Astrocyte (in vitro differentiated cells and primary cell): ENCODE results near the gene MYO16. TPM values are rescaled to one million over a fixed set of nuclear protein-coding genes. Genes with fewer than 3 reads are reported as not detected.

Experiments used
- DNase-seq: peaks from one replicate; pipeline ENCODE4 v3.0.0-alpha.2; 2010; ENCODE audit warnings: low read depth
- FAIRE-seq: peaks from 2 replicates; lab custom pipeline; 2011; peaks lifted over from hg19 to GRCh38; lab: Jason Lieb, UNC
- H2AFZ ChIP-seq: 2 replicates; pipeline ENCODE4 v1.6.0; 2012; ENCODE audit warnings: low read depth, low read length, inconsistent platforms
- H3K27ac ChIP-seq: 2 replicates; pipeline ENCODE4 v1.5.1; 2011; ENCODE audit warnings: low read depth, low read length, inconsistent platforms
- H3K27me3 ChIP-seq: 2 replicates; pipeline ENCODE4 v1.6.0; 2011; ENCODE audit warnings: low read length, inconsistent platforms; ENCODE audit not compliant: insufficient read depth
- H3K36me3 ChIP-seq: 2 replicates; pipeline ENCODE4 v1.5.1; 2011; ENCODE audit warnings: low read length, inconsistent platforms; ENCODE audit not compliant: insufficient read depth
- H3K4me1 ChIP-seq: 2 replicates; pipeline ENCODE4 v1.5.1; 2011; ENCODE audit warnings: low read length, inconsistent platforms; ENCODE audit not compliant: insufficient read depth
- H3K4me2 ChIP-seq: 2 replicates; pipeline ENCODE4 v1.6.0; 2012; ENCODE audit warnings: low read length, inconsistent platforms
- H3K4me3 ChIP-seq: 2 replicates; pipeline ENCODE4 v1.5.1; 2011; ENCODE audit warnings: low read depth, mild to moderate bottlenecking, low read length, inconsistent platforms; ENCODE audit not compliant: insufficient read depth
- H3K79me2 ChIP-seq: 2 replicates; pipeline ENCODE4 v1.6.0; 2012; ENCODE audit warnings: mild to moderate bottlenecking, low read length, inconsistent platforms; ENCODE audit not compliant: insufficient read depth
- H3K9ac ChIP-seq: 2 replicates; pipeline ENCODE4 v1.6.0; 2012; ENCODE audit warnings: mild to moderate bottlenecking, low read length, inconsistent platforms
- H3K9me3 ChIP-seq: 2 replicates; pipeline ENCODE4 v1.5.1; 2012; ENCODE audit warnings: low read depth, mild to moderate bottlenecking, low read length, inconsistent platforms; ENCODE audit not compliant: insufficient read depth
- H4K20me1 ChIP-seq: 2 replicates; pipeline ENCODE4 v1.6.0; 2012; ENCODE audit warnings: low read length, inconsistent platforms; ENCODE audit not compliant: insufficient read depth
- H3K27ac Mint-ChIP-seq: one replicate; pipeline ENCODE4 v1.8.0; 2021; ENCODE audit warnings: mild to moderate bottlenecking, mixed read lengths; ENCODE audit not compliant: unreplicated experiment
- H3K27me3 Mint-ChIP-seq: one replicate; pipeline ENCODE4 v1.8.0; 2021; ENCODE audit warnings: low read depth, mixed read lengths; ENCODE audit not compliant: unreplicated experiment
- H3K36me3 Mint-ChIP-seq: one replicate; pipeline ENCODE4 v1.8.0; 2021; ENCODE audit warnings: low read depth, mixed read lengths; ENCODE audit not compliant: unreplicated experiment
- H3K4me1 Mint-ChIP-seq: one replicate; pipeline ENCODE4 v1.8.0; 2021; ENCODE audit warnings: low read depth, mixed read lengths; ENCODE audit not compliant: unreplicated experiment
- H3K4me3 Mint-ChIP-seq: one replicate; pipeline ENCODE4 v1.8.0; 2021; ENCODE audit warnings: mild to moderate bottlenecking, moderate library complexity, mixed read lengths; ENCODE audit not compliant: unreplicated experiment
- H3K9me3 Mint-ChIP-seq: one replicate; pipeline ENCODE4 v1.8.0; 2021; ENCODE audit warnings: mild to moderate bottlenecking, mixed read lengths; ENCODE audit not compliant: unreplicated experiment
- EZH2 ChIP-seq: IDR thresholded peaks from 2 replicates; pipeline ENCODE4 v1.6.1; 2012; ENCODE audit warnings: mild to moderate bottlenecking, low read length, inconsistent platforms; ENCODE audit not compliant: insufficient read depth
- total RNA-seq: library from RNA; stranded (reverse); gene quantifications from 2 replicates; pipeline ENCODE4 v1.2.1, GENCODE V29; 2021
- TF ChIP-seq, protein P1 (sequence below): IDR thresholded peaks from 2 replicates; pipeline ENCODE4 v1.5.1; 2011; ENCODE audit warnings: low read depth, mild to moderate bottlenecking, inconsistent platforms, low read length, moderate library complexity; ENCODE audit not compliant: insufficient read depth

Gene MYO16
- total RNA-seq, 1 donor from 2014 or later, result 0.14 TPM

- FAIRE-seq, result no peak
- Mint-ChIP-seq H3K4me1 (no peaks in the 10 kb centered on the region), H3K4me3 (no peak overlapping the region), H3K27ac (no peak overlapping the region), H3K9me3 (peaks cover 5% of the 10 kb centered on the region), H3K27me3 (peaks cover 5% of the 10 kb centered on the region), H3K36me3 (peaks cover 3% of the 10 kb centered on the region)
- Histone ChIP-seq H3K4me2 (no peak overlapping the region), H3K9ac (no peak overlapping the region), H3K9me3 (no peaks in the 10 kb centered on the region), H3K4me1 (no peaks in the 10 kb centered on the region), H3K79me2 (no peaks in the 10 kb centered on the region), H3K4me3 (no peak overlapping the region), H4K20me1 (no peaks in the 10 kb centered on the region), H2AFZ (no peak overlapping the region), H3K36me3 (no peaks in the 10 kb centered on the region), H3K27me3 (peaks cover 2% of the 10 kb centered on the region), H3K27ac (no peak overlapping the region)
- no peak for DNase-seq
- no peak for TF ChIP-seq EZH2
- TF ChIP-seq, protein P1, sequence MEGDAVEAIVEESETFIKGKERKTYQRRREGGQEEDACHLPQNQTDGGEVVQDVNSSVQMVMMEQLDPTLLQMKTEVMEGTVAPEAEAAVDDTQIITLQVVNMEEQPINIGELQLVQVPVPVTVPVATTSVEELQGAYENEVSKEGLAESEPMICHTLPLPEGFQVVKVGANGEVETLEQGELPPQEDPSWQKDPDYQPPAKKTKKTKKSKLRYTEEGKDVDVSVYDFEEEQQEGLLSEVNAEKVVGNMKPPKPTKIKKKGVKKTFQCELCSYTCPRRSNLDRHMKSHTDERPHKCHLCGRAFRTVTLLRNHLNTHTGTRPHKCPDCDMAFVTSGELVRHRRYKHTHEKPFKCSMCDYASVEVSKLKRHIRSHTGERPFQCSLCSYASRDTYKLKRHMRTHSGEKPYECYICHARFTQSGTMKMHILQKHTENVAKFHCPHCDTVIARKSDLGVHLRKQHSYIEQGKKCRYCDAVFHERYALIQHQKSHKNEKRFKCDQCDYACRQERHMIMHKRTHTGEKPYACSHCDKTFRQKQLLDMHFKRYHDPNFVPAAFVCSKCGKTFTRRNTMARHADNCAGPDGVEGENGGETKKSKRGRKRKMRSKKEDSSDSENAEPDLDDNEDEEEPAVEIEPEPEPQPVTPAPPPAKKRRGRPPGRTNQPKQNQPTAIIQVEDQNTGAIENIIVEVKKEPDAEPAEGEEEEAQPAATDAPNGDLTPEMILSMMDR, result no peak
Observed at GRCh38 chr13:108927615-108928014, 298.2 kb downstream of the MYO16 start.

DNA sequence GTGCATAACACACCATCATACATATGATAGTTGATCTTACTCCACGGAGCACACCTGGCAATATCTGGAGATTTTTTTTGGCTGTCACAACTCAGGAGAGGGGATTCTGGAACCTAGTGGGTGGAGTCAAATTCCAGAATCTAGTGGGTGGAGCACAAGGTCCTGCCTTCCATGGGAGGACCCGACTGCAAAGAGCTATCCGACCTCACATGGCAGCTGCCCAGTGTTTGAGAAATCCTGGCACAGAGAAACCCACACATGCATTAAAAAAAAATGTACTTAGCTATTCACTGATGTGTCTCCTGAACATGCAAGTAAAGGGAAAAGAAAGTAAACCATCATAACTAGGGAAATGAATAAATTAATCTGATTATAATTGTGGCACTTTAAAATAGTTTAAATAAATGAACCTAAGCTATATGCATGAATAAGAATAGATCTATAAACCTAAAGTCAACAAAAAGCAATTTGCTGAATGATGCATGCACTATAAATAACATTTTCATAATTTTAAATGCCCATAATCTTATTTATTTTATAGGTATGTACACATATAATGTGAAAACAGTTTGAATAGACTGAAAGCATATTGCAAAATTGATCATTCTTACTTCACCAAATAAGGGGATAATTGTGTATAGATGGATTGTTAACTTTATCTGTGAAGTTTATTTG, 300.3 kb downstream of the MYO16 start:
- Mint-ChIP-seq H3K4me1 (no peaks in the 10 kb centered on the region), H3K27me3 (no peaks in the 10 kb centered on the region), H3K4me3 (no peak overlapping the region), H3K36me3 (peaks cover 3% of the 10 kb centered on the region), H3K9me3 (peaks cover 5% of the 10 kb centered on the region), H3K27ac (no peak overlapping the region)
- Histone ChIP-seq H3K36me3 (no peaks in the 10 kb centered on the region), H3K9me3 (no peaks in the 10 kb centered on the region), H3K4me3 (no peak overlapping the region), H3K79me2 (no peaks in the 10 kb centered on the region), H3K9ac (no peak overlapping the region), H3K27me3 (peaks cover 2% of the 10 kb centered on the region), H4K20me1 (no peaks in the 10 kb centered on the region), H3K27ac (no peak overlapping the region), H2AFZ (no peak overlapping the region), H3K4me2 (no peak overlapping the region), H3K4me1 (no peaks in the 10 kb centered on the region)
- DNase-seq (no peak), FAIRE-seq (no peak)
- no peak for TF ChIP-seq EZH2
- TF ChIP-seq, protein P1, result no peak

DNA sequence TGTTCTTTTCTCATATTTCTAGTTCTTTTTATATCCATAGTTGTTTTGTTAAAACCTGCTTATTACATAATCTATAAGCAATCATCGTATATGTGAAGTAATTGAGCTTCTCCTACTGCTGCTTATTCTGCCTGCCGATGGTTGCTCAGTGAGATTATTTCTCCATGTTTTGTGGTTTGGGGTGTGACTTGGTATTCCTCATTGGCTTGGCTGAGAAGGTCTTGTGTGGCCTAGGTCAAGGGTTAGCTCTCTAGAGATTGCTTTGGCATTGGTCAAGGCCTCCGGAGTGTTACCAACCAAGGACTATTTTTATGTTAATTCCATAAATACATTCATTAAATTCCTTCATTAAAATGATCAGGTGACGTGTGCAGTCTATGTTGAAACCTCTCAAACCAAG, 302.8 kb downstream of the MYO16 start:
- DNase-seq (no peak), FAIRE-seq (no peak)
- Histone ChIP-seq H3K9me3 (no peaks in the 10 kb centered on the region), H3K4me2 (no peak overlapping the region), H3K36me3 (no peaks in the 10 kb centered on the region), H3K9ac (no peak overlapping the region), H3K27me3 (peaks cover 2% of the 10 kb centered on the region), H3K27ac (no peak overlapping the region), H3K4me3 (no peak overlapping the region), H2AFZ (no peak overlapping the region), H3K79me2 (no peaks in the 10 kb centered on the region), H3K4me1 (no peaks in the 10 kb centered on the region), H4K20me1 (no peaks in the 10 kb centered on the region)
- H3K4me3 Mint-ChIP-seq, result no peak overlapping the region
- no peaks in the 10 kb centered on the region for H3K27me3 Mint-ChIP-seq
- TF ChIP-seq, protein P1, result no peak
- TF ChIP-seq EZH2, result no peak
- H3K27ac Mint-ChIP-seq, result no peak overlapping the region
- H3K36me3 Mint-ChIP-seq, result no peaks in the 10 kb centered on the region
- H3K4me1 Mint-ChIP-seq, result no peaks in the 10 kb centered on the region
- no peaks in the 10 kb centered on the region for H3K9me3 Mint-ChIP-seq
